ENCODE data around the gene C11orf68.

C11orf68 gene

DNA sequence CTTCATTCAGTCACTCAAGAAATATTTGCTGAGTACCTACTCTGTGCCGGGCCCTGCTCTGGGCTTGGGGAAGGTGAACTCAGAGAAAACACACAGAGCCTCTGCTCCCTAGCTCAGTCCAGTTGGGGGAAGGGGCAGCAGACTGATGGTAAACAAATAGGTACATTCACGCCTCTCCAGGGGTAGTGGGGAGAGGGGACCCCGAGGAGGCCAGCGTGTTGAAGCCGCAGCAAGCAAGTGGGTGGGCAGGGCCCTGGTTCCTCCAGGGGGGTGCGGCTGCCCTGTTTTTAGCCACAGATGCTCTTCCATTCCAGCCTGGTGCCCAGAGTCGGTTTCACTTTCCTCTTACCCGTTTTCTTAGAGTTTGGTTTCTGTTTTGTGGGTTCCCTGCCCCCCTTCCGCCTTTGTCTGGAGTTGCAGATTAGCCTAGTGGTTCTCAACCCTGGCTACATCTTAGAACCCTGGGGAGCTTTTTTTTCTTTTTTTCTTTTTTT lies 9.1 kb upstream of the C11orf68 start:
- DNase-seq: peak; percentile 92
- TF ChIP-seq GATA1 (IDR thresholded peaks at IDR 0.05; ENCODE audit: low read depth, low read length) (no peak), POLR2A (IDR thresholded peaks at IDR 0.05; ENCODE audit: low read length) (peak; percentile 48)

DNA sequence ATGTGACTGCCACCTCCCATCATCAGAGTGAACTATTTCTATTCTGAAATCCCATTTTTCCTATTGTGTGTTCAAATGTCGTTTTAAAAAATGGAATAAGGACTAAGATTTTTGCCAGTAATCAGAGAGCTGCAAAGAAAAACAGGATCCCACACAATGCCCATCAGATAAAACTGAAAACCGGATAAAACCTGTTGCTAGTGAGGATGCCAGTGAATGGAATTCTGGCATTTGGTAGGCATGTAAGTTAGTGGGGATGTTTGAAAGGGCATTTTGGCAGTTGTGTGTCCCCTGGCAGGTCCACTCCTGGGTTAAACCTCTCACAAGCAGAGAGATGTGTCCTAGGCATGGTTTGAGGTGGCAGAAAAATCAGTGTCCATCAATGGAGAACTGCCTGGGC lies 6.5 kb upstream of the C11orf68 start:
- no peak for TF ChIP-seq POLR2A (IDR thresholded peaks at IDR 0.05; ENCODE audit: low read length)
- TF ChIP-seq GATA1 (IDR thresholded peaks at IDR 0.05; ENCODE audit: low read depth, low read length): no peak
- DNase-seq: no peak

DNA sequence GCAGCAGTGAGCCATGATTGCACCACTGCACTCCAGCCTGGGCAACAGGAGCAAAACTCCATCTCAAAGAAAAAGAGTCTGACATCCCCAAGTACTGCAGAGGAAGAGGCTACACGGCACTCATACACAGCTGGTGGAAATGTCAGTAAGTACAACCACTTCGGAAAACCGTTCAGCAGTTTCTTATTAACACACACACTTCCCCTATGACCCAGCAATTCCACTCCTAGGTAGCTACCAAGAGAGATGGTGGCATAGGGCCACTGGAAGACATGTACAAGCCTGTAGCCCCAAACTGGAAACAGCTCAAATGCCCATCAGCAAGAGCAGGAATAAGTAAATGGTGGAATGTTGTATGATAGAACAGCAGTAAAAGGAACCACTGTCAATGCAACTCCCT lies 3.7 kb upstream of the C11orf68 start:
- no peak for DNase-seq
- TF ChIP-seq GATA1 (IDR thresholded peaks at IDR 0.05; ENCODE audit: low read depth, low read length): no peak
- no peak for TF ChIP-seq POLR2A (IDR thresholded peaks at IDR 0.05; ENCODE audit: low read length)

- DNase-seq: no peak
- TF ChIP-seq GATA1 (IDR thresholded peaks at IDR 0.05; ENCODE audit: low read depth, low read length): no peak
- no peak for TF ChIP-seq POLR2A (IDR thresholded peaks at IDR 0.05; ENCODE audit: low read length)
These were observed 3.0 kb upstream of the C11orf68 start for GRCh38 chr11:65921876-65922275.

DNA sequence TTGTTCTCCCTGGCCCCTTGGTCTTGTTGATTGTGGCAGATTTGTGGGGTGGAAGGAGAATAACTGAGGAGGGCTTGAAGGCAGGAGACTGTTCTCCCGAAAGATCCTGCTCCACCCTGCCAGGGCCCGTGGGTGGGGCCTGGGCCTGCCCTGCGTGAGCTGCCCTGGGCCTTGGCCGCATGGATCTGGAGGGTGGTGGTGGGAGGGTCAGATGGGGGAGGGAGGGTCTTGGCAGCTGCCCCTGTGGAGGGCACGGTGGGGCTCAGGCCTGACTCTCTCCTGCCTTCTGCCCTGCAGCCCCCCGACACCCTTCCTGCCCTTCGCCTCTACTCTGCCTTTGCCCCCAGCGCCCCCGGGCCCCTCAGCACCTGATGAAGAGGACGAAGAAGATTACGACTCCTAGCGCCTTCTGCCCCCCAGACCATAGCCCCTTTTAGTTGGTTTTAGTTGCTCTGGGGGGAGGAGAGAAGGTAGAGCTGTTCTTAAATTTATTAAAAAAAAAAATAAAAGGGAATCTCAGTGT lies 2.2 kb upstream of the C11orf68 start:
- TF ChIP-seq POLR2A (IDR thresholded peaks at IDR 0.05; ENCODE audit: low read length): no peak
- no peak for TF ChIP-seq GATA1 (IDR thresholded peaks at IDR 0.05; ENCODE audit: low read depth, low read length)
- no peak for DNase-seq

- DNase-seq: peak in 1 of 2 experiments; percentile 49
- TF ChIP-seq GATA1 (IDR thresholded peaks at IDR 0.05; ENCODE audit: low read depth, low read length): no peak
- no peak for TF ChIP-seq POLR2A (IDR thresholded peaks at IDR 0.05; ENCODE audit: low read length)
These were observed 1.5 kb upstream of the C11orf68 start for GRCh38 chr11:65920372-65920802.

DNA sequence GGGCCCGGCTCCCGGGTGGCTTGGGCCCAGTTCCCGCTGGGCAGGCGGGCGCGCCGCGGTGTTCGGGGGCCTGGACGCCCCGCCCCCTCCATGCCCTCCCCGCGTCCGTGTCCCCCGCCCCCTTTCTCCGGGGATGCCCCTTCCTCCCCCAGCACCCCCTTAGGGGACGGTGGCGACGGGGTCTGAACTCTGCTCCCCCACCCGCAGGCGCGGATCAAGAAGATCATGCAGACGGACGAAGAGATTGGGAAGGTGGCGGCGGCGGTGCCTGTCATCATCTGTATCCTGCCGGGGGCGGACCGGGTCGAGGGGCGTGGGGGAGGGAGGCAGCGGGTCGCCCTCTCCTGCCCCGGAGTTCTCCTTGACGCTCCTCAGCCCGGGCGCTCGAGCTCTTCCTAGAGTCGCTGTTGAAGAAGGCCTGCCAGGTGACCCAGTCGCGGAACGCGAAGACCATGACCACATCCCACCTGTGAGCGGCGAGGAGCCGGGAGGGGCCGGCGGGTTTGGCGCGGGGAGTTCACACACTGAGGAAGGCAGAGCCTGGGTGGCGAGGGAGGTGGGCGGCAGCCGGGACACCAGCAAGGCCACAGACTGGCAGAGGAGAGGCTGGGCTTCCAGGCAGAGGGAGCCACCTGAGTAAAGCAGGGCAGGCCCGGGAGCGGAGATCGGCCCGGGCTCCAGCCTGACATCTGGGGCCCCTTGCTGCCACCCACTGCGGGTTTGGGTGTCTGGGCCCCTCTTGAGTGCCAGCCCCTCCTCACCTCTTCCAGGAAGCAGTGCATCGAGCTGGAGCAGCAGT lies 910 bp upstream of the C11orf68 start:
- TF ChIP-seq POLR2A (IDR thresholded peaks at IDR 0.05; ENCODE audit: low read length): no peak
- TF ChIP-seq GATA1 (IDR thresholded peaks at IDR 0.05; ENCODE audit: low read depth, low read length): no peak
- peak; percentile 79 to 83 for DNase-seq

GRCh38 chr11:65919141-65919572 lies 295 bp upstream of the C11orf68 start, which contains the start of gene DRAP1:
Gene DRAP1, plus strand, starts transcription at chr11:65919426. Its CDS starts 76 bp downstream, at chr11:65919502.
- peak; percentile 99 to 100 for DNase-seq
- TF ChIP-seq POLR2A (IDR thresholded peaks at IDR 0.05; ENCODE audit: low read length): peak; percentile 33
- no peak for TF ChIP-seq GATA1 (IDR thresholded peaks at IDR 0.05; ENCODE audit: low read depth, low read length)

GRCh38 chr11:65917434-65918210 lies 1.2 kb downstream of the C11orf68 start:
- no peak for DNase-seq
- TF ChIP-seq POLR2A (IDR thresholded peaks at IDR 0.05; ENCODE audit: low read length) (no peak), GATA1 (IDR thresholded peaks at IDR 0.05; ENCODE audit: low read depth, low read length) (no peak)

DNA sequence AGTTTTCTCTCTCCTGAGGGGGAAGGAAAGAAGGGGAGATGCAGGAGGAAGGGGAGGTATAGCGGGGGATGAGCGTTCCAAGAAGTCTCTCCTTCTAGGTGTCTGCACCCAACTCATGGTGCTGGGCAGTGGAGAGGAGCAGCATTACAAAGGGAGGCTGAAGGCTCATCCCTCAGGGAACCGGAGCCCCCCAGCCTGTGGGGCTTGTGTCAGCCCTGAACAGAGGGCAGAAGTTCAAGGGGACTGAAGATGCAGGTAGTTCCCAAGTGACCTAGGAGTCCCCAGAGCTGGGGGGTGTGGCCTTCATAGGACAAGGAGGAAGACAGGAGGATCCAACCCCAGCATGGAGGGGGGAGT lies 1.8 kb downstream of the C11orf68 start:
- DNase-seq: no peak
- no peak for TF ChIP-seq POLR2A (IDR thresholded peaks at IDR 0.05; ENCODE audit: low read length)

DNA sequence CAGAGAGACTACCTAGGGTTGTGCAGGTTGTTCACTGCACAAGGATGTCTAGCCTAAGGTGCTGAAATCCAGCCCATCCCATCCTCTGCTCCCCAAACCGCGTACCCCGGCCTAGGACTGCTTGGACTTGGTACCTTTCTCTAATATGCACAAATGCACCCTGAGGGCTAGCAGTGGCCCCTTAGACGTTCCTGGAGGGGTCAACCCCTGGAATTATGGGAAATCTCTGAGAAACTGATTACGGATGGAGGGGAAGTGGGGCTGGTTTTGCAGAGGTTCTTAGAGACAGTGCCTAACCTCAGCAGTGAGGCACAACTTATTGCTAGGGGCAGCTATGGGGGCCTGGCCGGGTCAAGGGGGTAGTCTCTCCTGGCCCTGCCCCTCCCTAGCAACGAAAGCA lies 2.5 kb downstream of the C11orf68 start:
- no peak for DNase-seq
- no peak for TF ChIP-seq POLR2A (IDR thresholded peaks at IDR 0.05; ENCODE audit: low read length)

DNA sequence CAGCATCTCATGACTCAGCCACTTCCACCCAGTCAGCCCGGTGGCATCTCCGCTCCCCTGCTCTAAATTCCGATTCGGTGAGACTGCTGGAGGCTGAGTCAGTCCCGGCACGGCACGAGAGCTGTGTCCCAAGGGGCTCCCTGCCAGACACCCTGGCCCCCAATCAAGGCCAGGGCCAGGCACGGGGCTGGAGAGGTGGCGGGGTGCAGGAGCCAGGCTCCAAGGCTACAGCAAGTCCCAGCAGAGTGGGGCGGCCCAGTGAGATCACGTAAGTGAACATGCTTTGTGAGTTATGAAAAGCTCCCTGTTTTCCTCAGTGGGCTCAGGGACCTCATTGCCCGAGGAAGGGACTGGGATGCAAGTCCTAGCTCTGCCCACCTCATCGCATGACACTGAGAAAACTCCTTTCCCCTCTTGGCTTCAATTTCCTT lies 3.0 kb downstream of the C11orf68 start:
- DNase-seq: peak in 1 of 2 experiments; percentile 59
- no peak for TF ChIP-seq GATA1 (IDR thresholded peaks at IDR 0.05; ENCODE audit: low read depth, low read length)
- TF ChIP-seq POLR2A (IDR thresholded peaks at IDR 0.05; ENCODE audit: low read length): peak; percentile 48

DNA sequence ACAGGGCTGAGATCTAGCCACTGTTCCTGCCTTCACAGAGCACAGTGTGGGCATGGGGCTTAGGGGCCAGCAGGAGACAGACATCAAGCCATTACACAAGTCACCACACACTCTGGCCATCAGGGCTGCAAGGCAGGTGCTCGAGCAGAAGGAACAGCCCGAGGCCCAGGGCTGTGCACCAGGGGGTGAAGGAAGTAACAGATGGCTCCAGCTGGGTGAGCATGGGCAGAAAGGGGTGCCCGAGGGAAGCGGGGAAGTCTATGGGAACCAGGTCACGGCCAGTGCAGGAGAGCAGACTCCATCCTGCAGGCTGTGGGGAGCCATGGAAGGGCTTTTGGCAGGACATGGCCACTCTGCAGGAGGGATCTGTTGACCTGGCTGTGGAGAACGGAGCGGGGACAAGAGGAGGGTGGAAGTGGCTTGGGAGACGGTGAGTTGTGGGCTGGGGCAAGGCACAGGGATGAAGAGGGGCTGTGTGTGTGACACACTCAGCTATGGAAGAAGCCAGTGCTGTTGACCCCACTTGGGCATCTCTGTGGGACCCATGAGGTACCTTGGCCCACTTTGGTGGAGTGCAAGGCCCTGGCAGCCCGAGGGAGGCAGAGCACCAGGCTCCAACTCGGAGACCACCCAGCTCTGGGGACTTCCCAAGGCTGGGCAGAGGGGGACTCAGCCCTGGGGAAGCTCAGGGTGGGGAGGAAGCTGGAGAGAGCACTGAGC lies 3.6 kb downstream of the C11orf68 start:
- no peak for TF ChIP-seq POLR2A (IDR thresholded peaks at IDR 0.05; ENCODE audit: low read length)
- no peak for TF ChIP-seq GATA1 (IDR thresholded peaks at IDR 0.05; ENCODE audit: low read depth, low read length)

GRCh38 chr11:65912845-65913244 lies 6.0 kb downstream of the C11orf68 start:
- no peak for DNase-seq
- TF ChIP-seq GATA1 (IDR thresholded peaks at IDR 0.05; ENCODE audit: low read depth, low read length): no peak
- TF ChIP-seq POLR2A (IDR thresholded peaks at IDR 0.05; ENCODE audit: low read length): no peak

More for the DNA sequence above, 3.6 kb downstream of the C11orf68 start:
- DNase-seq: no peak

Measured in erythroblast (primary cell).